Calu3 (cell line): ENCODE data around the gene CRLF3. TPM values are rescaled to one million over a fixed set of nuclear protein-coding genes. Genes with fewer than 3 reads are reported as not detected.

Source experiments
- Bru-seq: library from RNA; stranded (reverse); fragments of 400-500 nt; gene quantifications from one replicate; lab custom pipeline; 2021; lab: Mats Ljungman, UMichigan
- BruChase-seq, 2 experiments: library from RNA; stranded (reverse); fragments of 400-500 nt; gene quantifications; one replicate each; lab custom pipeline; 2021; lab: Mats Ljungman, UMichigan
- BruUV-seq: library from RNA; stranded (reverse); fragments of 400-500 nt; replicated peaks from 2 replicates; lab custom pipeline; 2021; lab: Mats Ljungman, UMichigan
- CTCF ChIA-PET: fragments of 300-600 bp; sonication (Branson Sonifier 250); formaldehyde crosslinking; loops from one replicate; lab custom pipeline; 2022; ENCODE audit warnings: antibody characterized with exemption; lab: Charles Lee
- DNase-seq: peaks from one replicate; pipeline ENCODE4 v3.0.0; 2022
- H3K27ac Mint-ChIP-seq: one replicate; pipeline ENCODE4 v1.8.0; 2022; ENCODE audit warnings: mixed read lengths; ENCODE audit not compliant: unreplicated experiment
- H3K27me3 Mint-ChIP-seq: one replicate; pipeline ENCODE4 v1.8.0; 2022; ENCODE audit warnings: mixed read lengths; ENCODE audit not compliant: unreplicated experiment
- H3K36me3 Mint-ChIP-seq: one replicate; pipeline ENCODE4 v1.8.0; 2022; ENCODE audit warnings: mild to moderate bottlenecking, moderate library complexity, mixed read lengths; ENCODE audit not compliant: insufficient read depth, unreplicated experiment
- H3K4me1 Mint-ChIP-seq: one replicate; pipeline ENCODE4 v1.8.0; 2022; ENCODE audit warnings: mild to moderate bottlenecking, low read depth, mixed read lengths; ENCODE audit not compliant: unreplicated experiment
- H3K4me3 Mint-ChIP-seq: one replicate; pipeline ENCODE4 v1.8.0; 2022; ENCODE audit warnings: mild to moderate bottlenecking, low read depth, moderate library complexity, mixed read lengths; ENCODE audit not compliant: unreplicated experiment
- H3K9me3 Mint-ChIP-seq: one replicate; pipeline ENCODE4 v1.8.0; 2022; ENCODE audit warnings: low read depth, mixed read lengths; ENCODE audit not compliant: unreplicated experiment
- CTCF ChIP-seq: fragments of 200-600 bp; IDR thresholded peaks from one replicate; pipeline ENCODE4 v1.8.0; 2022; ENCODE audit warnings: antibody characterized with exemption; ENCODE audit not compliant: unreplicated experiment
- intact Hi-C: fragments of 100-400 bp; cut with micrococcal nuclease; formaldehyde crosslinking; loops from one replicate; pipeline ENCODE4 v1.10.0; 2022; ENCODE audit not compliant: unreplicated experiment
- long read RNA-seq: library from polyadenylated mRNA; stranded (forward); transcript quantifications from one replicate; pipeline ENCODE4 v2.0.0, GENCODE V29; 2022
- total RNA-seq: library from RNA; stranded (reverse); gene quantifications from 2 replicates; pipeline ENCODE4 v1.2.3, GENCODE V29; 2022

Gene CRLF3, protein sequence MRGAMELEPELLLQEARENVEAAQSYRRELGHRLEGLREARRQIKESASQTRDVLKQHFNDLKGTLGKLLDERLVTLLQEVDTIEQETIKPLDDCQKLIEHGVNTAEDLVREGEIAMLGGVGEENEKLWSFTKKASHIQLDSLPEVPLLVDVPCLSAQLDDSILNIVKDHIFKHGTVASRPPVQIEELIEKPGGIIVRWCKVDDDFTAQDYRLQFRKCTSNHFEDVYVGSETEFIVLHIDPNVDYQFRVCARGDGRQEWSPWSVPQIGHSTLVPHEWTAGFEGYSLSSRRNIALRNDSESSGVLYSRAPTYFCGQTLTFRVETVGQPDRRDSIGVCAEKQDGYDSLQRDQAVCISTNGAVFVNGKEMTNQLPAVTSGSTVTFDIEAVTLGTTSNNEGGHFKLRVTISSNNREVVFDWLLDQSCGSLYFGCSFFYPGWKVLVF
- total RNA-seq: 9.8 and 11.5 TPM in 2 replicates
- Bru-seq, nascent RNA: percentile 60 among the genes with signal in this experiment
- BruChase-seq, experiment 1, labeled RNA remaining after a 6-hour chase: percentile 62 among the genes with signal in this experiment
- BruChase-seq, experiment 2, labeled RNA remaining after a 2-hour chase: percentile 64 among the genes with signal in this experiment
- long read RNA-seq, transcript CRLF3-201 (8 exons, 2,957 nt): major isoform, 13 of 33 reads
- long read RNA-seq, partial matches to known transcripts: 2 of 33 reads
- long read RNA-seq, other reads (novel, unspliced or antisense): 18 of 33 reads

- peak; percentile 69 for TF ChIP-seq CTCF
- intact Hi-C loops: no loop called here
- Mint-ChIP-seq H3K27me3 (no peaks in the 10 kb centered on the region), H3K9me3 (no peaks in the 10 kb centered on the region), H3K27ac (peak within 1 kb of the TSS; percentile 41), H3K4me1 (peaks cover 21% of the 10 kb centered on the region), H3K36me3 (peaks cover 14% of the 10 kb centered on the region), H3K4me3 (peak within 1 kb of the TSS; percentile 81)
- DNase-seq: peak; percentile 94
- CTCF ChIA-PET: interaction anchor here (0.9 kb wide), 1 partner anchor 480 kb away, joined by 3 read pairs; no protein-coding TSS in a partner anchor
- no TSS peak for BruUV-seq
Measured at GRCh38 chr17:30824356-30825145, at the start of gene CRLF3. TSS of gene CRLF3 (minus strand) at chr17:30824692. CDS start at chr17:30824651, 41 bp downstream.

DNA sequence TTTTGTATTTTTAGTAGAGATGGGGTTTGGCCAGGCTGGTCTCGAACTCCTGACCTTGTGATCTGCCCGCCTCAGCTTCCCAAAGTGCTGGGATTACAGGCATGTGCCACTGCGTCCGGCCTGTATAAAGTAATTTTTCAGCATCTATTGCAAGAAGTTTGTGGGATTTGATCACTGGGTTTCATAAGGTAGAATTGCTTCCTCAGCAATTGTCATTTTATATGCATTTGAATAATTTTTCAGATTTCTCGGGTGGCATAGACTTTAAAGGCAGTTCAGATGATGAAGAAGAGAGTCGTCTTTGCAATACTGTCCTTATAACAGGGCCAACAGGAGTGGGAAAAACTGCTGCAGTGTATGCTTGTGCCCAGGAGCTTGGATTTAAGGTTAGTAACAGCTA is 44.5 kb upstream of the CRLF3 start:
- BruUV-seq: no TSS peak
- intact Hi-C loops: no loop called here
- Mint-ChIP-seq H3K27me3 (no peaks in the 10 kb centered on the region), H3K36me3 (peaks cover 21% of the 10 kb centered on the region), H3K4me3 (no peak overlapping the region), H3K9me3 (no peaks in the 10 kb centered on the region), H3K27ac (no peak overlapping the region), H3K4me1 (no peaks in the 10 kb centered on the region)
- DNase-seq: no peak
- no peak for TF ChIP-seq CTCF
- CTCF ChIA-PET: no interaction called here

DNA sequence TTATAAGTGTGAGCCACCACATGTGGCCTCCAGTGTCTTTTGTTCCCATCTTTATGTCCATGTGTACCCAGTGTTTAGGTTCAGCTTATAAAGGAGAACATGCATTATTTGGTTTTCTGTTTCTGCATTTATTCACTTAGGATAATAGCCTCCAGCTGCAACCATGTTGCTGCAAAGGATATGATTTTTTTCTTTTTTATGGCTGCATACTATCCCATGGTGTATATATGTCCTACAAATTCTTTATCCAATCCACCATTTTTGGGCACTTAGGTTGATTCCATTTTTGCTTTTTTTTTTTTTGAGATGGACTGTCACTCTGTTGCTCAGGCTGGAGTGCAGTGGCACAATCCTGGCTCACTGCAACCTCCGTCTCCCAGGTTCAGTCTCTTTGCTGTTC is 40.1 kb upstream of the CRLF3 start:
- Mint-ChIP-seq H3K4me1 (no peaks in the 10 kb centered on the region), H3K27ac (no peak overlapping the region), H3K4me3 (no peak overlapping the region), H3K27me3 (no peaks in the 10 kb centered on the region), H3K36me3 (peaks cover 33% of the 10 kb centered on the region), H3K9me3 (no peaks in the 10 kb centered on the region)
- no peak for DNase-seq
- TF ChIP-seq CTCF: no peak
- CTCF ChIA-PET: interaction anchor here (0.8 kb wide), 1 partner anchor 12 kb away, joined by 4 read pairs; no protein-coding TSS in a partner anchor
- intact Hi-C loops: no loop called here
- no TSS peak for BruUV-seq
